ENCODE results near the gene BRIP1. TPM values are rescaled to one million over a fixed set of nuclear protein-coding genes. Genes with fewer than 3 reads are reported as not detected.

BRIP1 gene
- total and polyA plus RNA-seq, 9 of the 15 experiments (the other 6 are each of a cell fraction or from before 2014, with no cell fraction given), result 2.4 to 17.5 (median 11.2) TPM

DNA sequence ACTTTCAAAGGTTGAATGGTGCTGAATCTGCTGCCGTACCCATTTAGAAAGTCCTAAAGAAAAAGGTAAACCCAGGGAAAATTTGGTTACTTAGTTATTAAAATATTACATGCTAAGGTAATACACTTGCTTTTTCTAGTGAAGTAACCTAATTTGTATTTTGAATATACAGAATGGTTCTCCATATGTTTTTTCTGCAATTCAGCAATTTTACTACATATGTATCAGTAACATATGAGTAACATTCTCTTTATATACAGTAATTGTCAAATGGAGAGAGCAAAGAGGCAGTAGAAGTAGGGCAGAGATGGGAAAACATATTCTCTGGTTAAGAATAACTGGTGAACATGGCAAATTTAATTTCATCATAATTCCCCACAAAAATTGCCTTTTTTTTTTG is 177.2 kb downstream of the BRIP1 start:
- TF ChIP-seq ZNF316 (IDR thresholded peaks at IDR 0.05) (peak; percentile 93), MAFF (IDR thresholded peaks at IDR 0.05; ENCODE audit: low read length) (peak; percentile 85), PTTG1 (tag; IDR thresholded peaks at IDR 0.05; ENCODE audit: low read depth) (no peak), MAFK (IDR thresholded peaks at IDR 0.05; ENCODE audit: low read length) (peak; percentile 81), MAFG (tag; conservative IDR thresholded peaks at IDR 0.05) (peak; percentile 83), CBFA2T2 (conservative IDR thresholded peaks at IDR 0.05) (no peak), C11orf30 (IDR thresholded peaks at IDR 0.05; ENCODE audit: low read depth) (peak; percentile 88), ZBTB11 (CRISPR knock-in tag; IDR thresholded peaks at IDR 0.05) (peak in 1 of 3 experiments; percentile 48; a peak in 2 of 6 replicates), ZNF146 (CRISPR knock-in tag; IDR thresholded peaks at IDR 0.05; ENCODE audit: unreplicated experiment) (no peak)
- POLR2A ChIA-PET, result no interaction called here
- no peaks in the 10 kb centered on the region for H3K4me1 ChIP-seq (replicated peaks in 1 of 2; ENCODE audit: control insufficient read depth in 2 of 2, insufficient read depth in 2 of 2, low read length in 2 of 2)
- DNase-seq (ENCODE audit: extremely low read depth in 1 of 4, low spot score in 3 of 4) (no peak), FAIRE-seq (no peak), ATAC-seq (no peak)
- no peak overlapping the region for H3K4me2 ChIP-seq (ENCODE audit: insufficient read depth, low read length)
- H3K79me2 ChIP-seq (ENCODE audit: control insufficient read depth, insufficient read depth, low read length), result no peaks in the 10 kb centered on the region
- BruUV-seq (replicated peaks), result no TSS peak
- H3K36me3 ChIP-seq (ENCODE audit: control insufficient read depth, insufficient read depth, low read length), result peaks cover 18% of the 10 kb centered on the region; the same call in 1 of the 3 replicates
- H3K27ac ChIP-seq (ENCODE audit: extremely low read depth, low read depth, low read length), result no peak overlapping the region
- H3K9ac ChIP-seq (ENCODE audit: insufficient read depth in 1 of 2, low read depth in 2 of 2, low read length in 2 of 2), result no peak overlapping the region
- no peak overlapping the region for H3K4me3 ChIP-seq
- in situ Hi-C loops (cut with MboI), result no loop called here
- no peak overlapping the region for H2AFZ ChIP-seq (ENCODE audit: low read depth, low read length)
- no peaks in the 10 kb centered on the region for H4K20me1 ChIP-seq (replicated peaks; ENCODE audit: control insufficient read depth, insufficient read depth, low read length)
- H3K27me3 ChIP-seq (ENCODE audit: control insufficient read depth in 2 of 2, insufficient read depth in 2 of 2, low read length in 2 of 2), result no peaks in the 10 kb centered on the region
- intact Hi-C loops (cut with micrococcal nuclease), result no loop called here
- CTCF ChIA-PET (ENCODE audit: low intra/inter-chr PET ratio), result no interaction called here
- H3K9me3 ChIP-seq (replicated peaks; ENCODE audit: control insufficient read depth, insufficient read depth, low read depth, low read length), result no peaks in the 10 kb centered on the region
- WGBS (ENCODE audit: insufficient coverage, low coverage, missing lambda C conversion rate), result 93% methylated on average over 1 of the region's 1 CpG
- H3K9me1 ChIP-seq (ENCODE audit: control insufficient read depth, insufficient read depth, low read length), result no peaks in the 10 kb centered on the region
